ENCODE measurements around the gene FNDC3B. TPM values are rescaled to one million over a fixed set of nuclear protein-coding genes. Genes with fewer than 3 reads are reported as not detected.

The FNDC3B gene
- total RNA-seq, 1 donor from 2014 or later: 204 TPM

GRCh38 chr3:172444821-172445220 is 405.4 kb downstream of the FNDC3B start:
- TF ChIP-seq CTCF (IDR thresholded peaks at IDR 0.05; ENCODE audit: unreplicated experiment): no peak
- H3K4me3 Mint-ChIP-seq (ENCODE audit: unreplicated experiment): no peak overlapping the region
- no peak overlapping the region for H3K27ac Mint-ChIP-seq (ENCODE audit: unreplicated experiment)
- H3K36me3 Mint-ChIP-seq (ENCODE audit: low read depth, unreplicated experiment): peaks cover 5% of the 10 kb centered on the region
- H3K4me1 Mint-ChIP-seq (ENCODE audit: unreplicated experiment): peaks cover 18% of the 10 kb centered on the region
- no peaks in the 10 kb centered on the region for H3K9me3 Mint-ChIP-seq (ENCODE audit: unreplicated experiment)
- no peak for DNase-seq (ENCODE audit: low spot score)
- H3K27me3 Mint-ChIP-seq (ENCODE audit: unreplicated experiment): peaks cover 23% of the 10 kb centered on the region

DNA sequence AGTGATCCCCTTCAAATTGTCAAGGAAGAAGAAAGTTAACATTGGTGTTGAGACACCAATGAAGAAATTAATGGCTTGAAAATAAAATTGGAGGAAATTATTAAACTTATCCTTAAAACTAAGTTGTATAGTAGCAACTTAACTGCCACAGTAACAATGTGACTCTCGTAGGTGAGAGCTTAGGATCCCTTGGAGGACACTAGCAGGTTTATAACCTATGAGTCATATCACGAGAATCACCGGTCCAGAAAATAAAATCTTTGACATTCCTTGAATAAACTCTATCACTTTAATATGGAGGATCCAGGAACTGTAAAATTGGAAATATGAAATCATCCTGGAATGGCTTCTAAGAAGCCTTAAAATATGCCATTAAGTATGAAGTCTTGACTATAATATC is 406.8 kb downstream of the FNDC3B start:
- Mint-ChIP-seq H3K4me3 (ENCODE audit: unreplicated experiment) (no peak overlapping the region), H3K4me1 (ENCODE audit: unreplicated experiment) (peaks cover 18% of the 10 kb centered on the region), H3K27me3 (ENCODE audit: unreplicated experiment) (peaks cover 26% of the 10 kb centered on the region), H3K36me3 (ENCODE audit: low read depth, unreplicated experiment) (peaks cover 5% of the 10 kb centered on the region), H3K27ac (ENCODE audit: unreplicated experiment) (no peak overlapping the region), H3K9me3 (ENCODE audit: unreplicated experiment) (no peaks in the 10 kb centered on the region)
- no peak for DNase-seq (ENCODE audit: low spot score)
- no peak for TF ChIP-seq CTCF (IDR thresholded peaks at IDR 0.05; ENCODE audit: unreplicated experiment)

- peak within 1 kb of the TSS; percentile 38 for H3K4me3 Mint-ChIP-seq (ENCODE audit: unreplicated experiment)
- no peaks in the 10 kb centered on the region for H3K9me3 Mint-ChIP-seq (ENCODE audit: unreplicated experiment)
- H3K27ac Mint-ChIP-seq (ENCODE audit: unreplicated experiment): peak within 1 kb of the TSS; percentile 86
- peaks cover 5% of the 10 kb centered on the region for H3K36me3 Mint-ChIP-seq (ENCODE audit: low read depth, unreplicated experiment)
- no peak for TF ChIP-seq CTCF (IDR thresholded peaks at IDR 0.05; ENCODE audit: unreplicated experiment)
- DNase-seq (ENCODE audit: low spot score): no peak
- H3K27me3 Mint-ChIP-seq (ENCODE audit: unreplicated experiment): peaks cover 26% of the 10 kb centered on the region
- peaks cover 18% of the 10 kb centered on the region for H3K4me1 Mint-ChIP-seq (ENCODE audit: unreplicated experiment)
Measured at GRCh38 chr3:172447611-172448579, 408.5 kb downstream of the FNDC3B start, which contains the start of gene GHSR. Gene GHSR, minus strand, starts transcription at chr3:172448456. Its CDS starts 43 bp downstream, at chr3:172448413.

DNA sequence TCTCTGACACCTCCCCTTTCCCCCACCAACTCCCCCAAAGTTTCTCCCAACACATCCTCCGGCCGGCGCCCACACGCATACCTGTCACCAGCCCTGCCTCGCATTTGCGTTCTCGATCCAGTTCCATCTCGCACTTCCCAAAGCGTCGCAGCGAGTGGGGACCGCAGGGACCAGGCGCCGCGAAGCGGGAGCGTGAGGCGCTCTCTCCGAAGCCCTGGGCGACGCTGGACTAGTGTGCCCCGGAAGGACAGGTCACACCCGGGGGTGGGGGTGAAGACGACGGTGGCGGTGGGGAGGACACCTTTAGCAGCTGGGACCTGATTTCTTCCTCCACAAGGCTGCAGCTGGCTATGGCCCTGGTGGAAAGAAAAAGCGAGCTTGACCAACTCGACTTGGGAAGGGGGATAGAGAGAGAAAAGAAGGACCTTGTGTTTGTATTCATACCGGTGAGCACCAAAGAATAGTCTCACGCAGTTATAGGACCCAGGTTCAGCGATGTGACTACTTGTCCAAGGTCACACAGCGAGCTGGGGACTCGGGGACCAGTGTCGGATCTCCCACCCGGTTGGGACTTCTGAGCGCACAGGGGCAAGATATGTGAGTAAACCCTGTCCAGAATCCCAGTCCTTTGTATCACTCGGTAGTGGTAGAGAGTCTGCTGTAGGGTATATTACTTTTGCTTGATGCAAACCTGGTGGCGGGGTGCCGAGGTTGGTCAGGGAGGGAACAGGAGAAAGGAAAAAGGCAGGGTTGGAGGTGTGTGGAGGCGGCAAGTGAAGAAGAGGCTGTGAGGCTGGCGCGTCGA is 409.5 kb downstream of the FNDC3B start:
- H3K9me3 Mint-ChIP-seq (ENCODE audit: unreplicated experiment): no peaks in the 10 kb centered on the region
- peaks cover 26% of the 10 kb centered on the region for H3K27me3 Mint-ChIP-seq (ENCODE audit: unreplicated experiment)
- TF ChIP-seq CTCF (IDR thresholded peaks at IDR 0.05; ENCODE audit: unreplicated experiment): no peak
- DNase-seq (ENCODE audit: low spot score): no peak
- H3K27ac Mint-ChIP-seq (ENCODE audit: unreplicated experiment): no peak overlapping the region
- H3K36me3 Mint-ChIP-seq (ENCODE audit: low read depth, unreplicated experiment): peaks cover 5% of the 10 kb centered on the region
- H3K4me1 Mint-ChIP-seq (ENCODE audit: unreplicated experiment): peaks cover 18% of the 10 kb centered on the region
- H3K4me3 Mint-ChIP-seq (ENCODE audit: unreplicated experiment): no peak overlapping the region

All from endothelial cell (in vitro differentiated cells).